Measurements from ENCODE around the gene ROBO4.

The ROBO4 gene

GRCh38 chr11:124897674-124898262, at the start of gene ROBO4:
Gene ROBO4 (minus strand): TSS chr11:124897865. CDS start chr11:124897795, 70 bp downstream.
- DNase-seq = no peak

DNA sequence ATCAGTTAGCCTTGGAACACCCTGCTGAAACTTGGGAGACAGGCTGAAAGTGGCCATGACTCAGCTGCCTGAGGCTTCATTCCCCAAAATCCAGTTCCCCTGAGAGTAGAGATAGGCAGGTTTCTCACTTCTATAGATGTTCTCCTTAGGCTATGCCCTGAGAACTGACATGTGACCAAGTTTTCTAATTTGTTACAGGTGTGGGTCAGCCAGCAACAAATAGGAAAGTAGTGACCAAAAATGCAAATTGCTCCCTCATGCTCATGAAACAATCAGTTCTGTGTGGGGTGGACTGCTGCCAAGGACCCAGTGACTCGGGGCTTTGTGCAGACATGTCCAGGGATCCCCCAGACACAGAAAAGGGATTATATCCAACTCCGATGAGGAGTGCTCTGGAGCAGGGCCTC, 49.1 kb upstream of the ROBO4 start:
- no peak for DNase-seq

GRCh38 chr11:124945826-124946225, 48.2 kb upstream of the ROBO4 start:
- DNase-seq = no peak

GRCh38 chr11:124944565-124944964, 46.9 kb upstream of the ROBO4 start:
- no peak for DNase-seq

DNA sequence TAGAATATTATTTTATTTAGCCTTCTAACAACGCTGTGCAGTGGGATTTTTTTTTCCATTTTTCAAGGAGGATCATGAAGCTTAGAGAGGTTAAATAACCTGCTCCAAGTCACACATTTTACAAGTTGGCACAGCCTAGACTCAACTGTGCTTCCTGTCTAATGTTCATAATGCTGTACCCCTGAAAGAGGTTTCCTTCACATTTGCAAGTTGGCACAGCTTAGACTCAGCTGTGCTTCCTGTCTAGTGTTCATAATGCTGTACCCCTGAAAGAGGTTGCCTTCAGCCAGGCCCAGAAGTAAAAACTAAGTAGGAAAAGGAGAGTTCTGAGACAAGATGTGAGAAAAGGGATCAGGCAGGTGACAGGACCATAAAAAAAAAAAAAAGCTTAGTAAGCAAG, 46.1 kb upstream of the ROBO4 start:
- DNase-seq = no peak

- DNase-seq = no peak
These were observed 45.6 kb upstream of the ROBO4 start for GRCh38 chr11:124943254-124943616.

DNA sequence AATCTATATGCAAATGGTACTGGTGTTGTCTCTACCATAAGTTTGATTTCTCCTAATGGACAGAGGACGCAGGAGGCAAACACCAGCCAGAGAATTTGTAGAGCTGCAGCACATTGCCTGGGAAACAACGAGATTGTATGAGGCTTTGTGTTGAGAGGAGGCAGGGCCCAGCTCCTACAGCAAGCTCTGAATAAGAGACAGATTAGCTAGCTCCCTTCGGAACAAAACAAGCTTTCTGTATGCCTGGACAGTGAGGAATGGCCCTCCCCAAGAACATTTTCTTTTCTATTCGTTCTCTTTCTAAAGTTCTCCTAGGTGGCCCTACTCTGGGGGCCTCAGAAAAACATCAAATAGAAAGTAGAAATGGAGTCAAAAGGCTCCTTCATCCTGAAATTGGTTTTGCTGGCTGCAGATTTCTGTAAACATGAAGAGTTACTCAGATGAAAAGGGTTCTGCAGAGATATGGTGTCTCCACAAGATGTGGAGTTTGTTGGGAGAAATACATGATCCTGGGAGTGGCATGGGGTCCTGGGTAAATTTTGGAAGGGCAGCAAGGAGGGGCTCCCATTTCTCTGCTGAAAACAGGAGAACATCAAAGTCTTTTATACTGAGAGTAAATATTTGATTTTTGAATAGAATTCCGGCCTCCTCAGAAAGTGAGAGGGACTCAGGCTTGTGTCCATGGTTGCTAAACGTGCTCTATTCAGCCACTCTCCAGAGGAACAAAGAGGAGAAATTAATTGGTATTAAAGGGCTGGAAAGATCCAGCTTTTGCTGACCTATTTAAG, 45.0 kb upstream of the ROBO4 start:
- no peak for DNase-seq

- DNase-seq = no peak
These were observed 44.0 kb upstream of the ROBO4 start for GRCh38 chr11:124941703-124942102.

GRCh38 chr11:124938970-124939369, 41.3 kb upstream of the ROBO4 start:
- no peak for DNase-seq

GRCh38 chr11:124938206-124938765, 40.6 kb upstream of the ROBO4 start:
- no peak for DNase-seq

DNA sequence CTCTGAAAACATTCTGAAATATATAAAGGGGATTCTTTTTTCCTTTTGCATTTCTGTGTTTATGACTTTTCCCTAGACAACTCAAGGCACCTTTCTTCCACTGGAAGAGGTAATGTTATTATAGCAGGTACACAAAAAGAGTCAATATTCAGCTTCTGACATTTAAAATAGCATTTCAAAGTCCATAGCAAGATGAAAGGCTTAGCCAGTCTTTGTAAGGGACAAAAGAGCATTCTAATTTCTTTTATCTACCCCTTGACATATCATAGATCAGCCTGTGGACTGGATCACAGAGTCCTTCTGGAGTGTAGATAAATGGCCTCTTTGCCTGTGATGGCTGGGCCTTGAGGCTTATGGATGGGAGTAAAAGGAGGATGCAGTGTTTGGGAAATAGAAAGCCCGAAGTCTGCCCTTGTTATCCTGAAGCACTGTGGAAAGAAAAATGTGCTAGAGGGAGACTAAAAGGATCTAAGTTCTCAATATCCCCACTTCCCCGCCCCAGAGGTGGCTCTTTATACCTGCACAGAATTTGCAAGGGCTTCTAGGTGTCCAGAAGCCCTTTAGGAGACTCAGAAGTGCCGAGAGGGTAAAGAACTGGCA, 39.8 kb upstream of the ROBO4 start:
- DNase-seq = no peak

- no peak for DNase-seq
These were observed 38.2 kb upstream of the ROBO4 start, which contains the start of gene HEPACAM for GRCh38 chr11:124935548-124936514. Gene HEPACAM (minus strand): TSS chr11:124936047. CDS start chr11:124936006, 41 bp downstream.

DNA sequence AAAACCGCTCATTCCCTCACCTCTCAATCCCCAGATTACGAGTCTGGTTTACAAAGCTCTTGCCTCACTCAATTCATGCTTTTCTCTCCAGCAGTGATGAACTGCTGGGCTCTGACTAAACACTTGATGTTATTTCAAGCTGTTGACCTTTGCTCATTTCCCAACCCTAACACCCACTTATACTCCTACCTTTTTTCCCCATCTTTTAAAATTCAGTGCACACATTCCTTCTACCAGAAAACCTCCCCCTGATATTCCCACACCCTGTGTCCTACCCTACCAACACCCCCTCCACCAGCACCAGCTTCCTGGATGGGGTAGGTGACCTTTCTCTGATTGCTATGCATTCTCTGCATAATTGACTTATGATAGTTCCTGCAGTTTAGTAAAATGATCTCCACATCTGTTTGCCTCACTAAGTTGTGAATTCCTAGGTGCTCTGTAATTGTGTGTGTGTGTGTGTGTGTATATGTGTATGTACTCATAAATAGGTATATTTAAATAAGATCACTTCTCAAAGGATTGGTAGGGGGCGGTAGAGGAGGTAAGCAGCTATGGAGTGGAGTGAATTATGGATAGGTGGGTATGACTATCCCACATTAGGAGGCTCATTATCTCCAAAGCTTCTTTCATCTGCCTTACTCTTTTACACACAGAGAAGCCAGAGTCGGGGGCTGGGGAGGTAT, 37.3 kb upstream of the ROBO4 start:
- DNase-seq = no peak

DNA sequence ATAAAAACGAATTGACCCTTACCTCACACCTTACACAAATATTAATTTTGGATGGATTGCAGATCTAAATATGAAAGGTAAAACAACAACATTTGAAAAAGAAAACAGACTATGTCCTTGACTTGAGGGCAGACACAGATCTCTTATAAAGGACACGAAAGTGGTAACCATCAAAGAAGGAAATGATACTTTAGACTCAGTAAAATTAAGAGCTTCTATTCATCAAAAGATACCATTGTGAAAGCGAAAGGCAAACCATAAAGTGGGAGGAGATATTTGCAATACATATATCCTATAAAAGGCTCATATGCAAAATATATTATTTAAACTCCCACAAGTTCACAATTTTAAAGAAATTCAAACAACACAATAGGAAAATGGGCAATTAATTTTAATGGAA, 33.1 kb upstream of the ROBO4 start:
- DNase-seq = no peak

DNA sequence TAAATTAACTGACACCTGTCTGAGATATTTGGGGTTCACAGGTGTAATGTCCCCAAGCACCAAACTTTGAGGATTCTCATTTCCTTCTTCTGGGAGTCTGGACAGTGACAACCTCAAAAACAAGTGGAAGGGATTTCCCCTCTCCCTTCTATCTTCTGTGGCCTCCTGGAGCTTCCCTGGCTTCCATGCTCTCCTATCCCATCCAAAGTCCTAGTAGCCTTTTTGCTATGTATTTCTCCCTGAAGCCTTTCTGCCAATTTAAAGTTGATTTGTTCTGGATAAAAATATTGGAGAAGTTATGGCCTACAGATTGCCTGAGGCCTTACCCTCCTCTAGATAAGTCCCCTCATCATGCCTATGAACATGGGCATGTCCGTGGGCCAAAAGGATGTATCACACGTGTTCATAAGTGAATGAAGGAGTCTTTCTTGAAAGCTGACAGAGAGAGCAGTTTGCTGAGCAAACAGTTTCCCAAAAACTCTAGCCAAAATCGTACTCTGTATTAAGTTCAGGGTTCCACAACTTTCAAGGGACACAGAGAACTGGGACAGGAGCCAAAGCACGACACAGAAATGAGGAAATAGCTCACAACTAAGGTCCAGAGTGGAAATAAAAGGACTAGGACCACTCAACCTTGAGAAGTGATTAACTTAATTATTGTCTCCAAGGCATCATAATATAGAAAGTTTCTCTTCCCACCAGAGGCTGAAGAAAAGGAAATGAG, 31.4 kb upstream of the ROBO4 start:
- DNase-seq = no peak

DNA sequence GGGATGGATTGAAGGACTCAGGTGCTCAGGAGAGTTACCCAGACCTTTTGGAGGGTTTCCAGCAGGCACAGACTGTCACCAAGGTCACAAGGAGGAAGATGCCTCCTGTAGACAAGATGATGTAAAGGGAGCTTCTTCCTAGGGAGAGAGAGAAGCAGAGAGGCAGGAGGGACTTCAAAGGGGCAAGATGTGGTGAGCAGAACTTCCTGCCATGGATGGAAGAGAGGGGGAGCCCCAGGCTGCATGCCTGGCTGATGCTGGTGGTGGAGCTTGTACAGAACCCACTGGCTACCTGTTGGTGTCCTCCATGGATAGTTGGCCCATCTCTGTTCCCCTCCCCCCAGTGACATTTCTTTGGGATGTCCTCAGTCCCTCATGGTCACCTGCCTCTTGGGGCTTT, 25.6 kb upstream of the ROBO4 start:
- no peak for DNase-seq

DNA sequence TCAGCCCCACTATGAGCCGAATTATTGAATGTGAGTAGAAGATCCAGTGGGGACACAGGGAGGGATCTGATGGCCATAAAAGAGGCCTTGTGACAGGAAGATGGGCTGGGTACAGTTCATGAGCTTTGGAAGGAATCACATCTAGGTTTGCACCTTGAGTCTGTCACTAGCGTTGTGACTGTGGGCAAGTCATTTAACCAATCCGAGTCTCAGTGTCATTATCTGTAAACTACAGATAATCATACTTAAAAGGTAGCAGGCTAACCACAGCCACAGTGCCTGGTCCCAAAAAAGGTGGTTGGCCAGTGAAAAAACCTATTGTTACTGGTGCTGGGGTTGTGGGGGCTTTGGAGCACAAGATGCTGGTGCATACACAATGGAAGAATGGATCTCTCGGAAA, 25.2 kb upstream of the ROBO4 start:
- no peak for DNase-seq

- no peak for DNase-seq
These were observed 23.4 kb upstream of the ROBO4 start for GRCh38 chr11:124920870-124921609.

- no peak for DNase-seq
These were observed 22.7 kb upstream of the ROBO4 start for GRCh38 chr11:124920356-124920755.

DNA sequence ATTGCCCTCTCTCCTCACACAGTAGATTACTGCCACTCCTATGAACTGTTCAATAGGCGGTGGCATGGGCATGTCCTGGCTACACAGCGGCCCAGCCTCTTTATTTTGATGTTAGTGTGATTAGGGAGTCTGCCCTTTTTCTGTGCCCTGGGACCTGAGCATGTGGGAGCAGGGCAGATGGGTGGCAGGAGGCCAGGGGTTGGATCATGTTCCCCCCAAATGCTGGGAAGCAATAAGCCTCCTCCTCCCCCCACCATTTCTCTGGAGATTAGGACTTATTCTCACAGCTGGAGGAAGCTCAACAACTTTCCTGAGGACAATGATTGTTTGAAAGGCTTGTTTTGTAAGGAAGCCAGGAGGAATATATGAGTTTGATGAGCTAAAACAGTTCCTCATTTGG, 22.2 kb upstream of the ROBO4 start:
- no peak for DNase-seq

DNA sequence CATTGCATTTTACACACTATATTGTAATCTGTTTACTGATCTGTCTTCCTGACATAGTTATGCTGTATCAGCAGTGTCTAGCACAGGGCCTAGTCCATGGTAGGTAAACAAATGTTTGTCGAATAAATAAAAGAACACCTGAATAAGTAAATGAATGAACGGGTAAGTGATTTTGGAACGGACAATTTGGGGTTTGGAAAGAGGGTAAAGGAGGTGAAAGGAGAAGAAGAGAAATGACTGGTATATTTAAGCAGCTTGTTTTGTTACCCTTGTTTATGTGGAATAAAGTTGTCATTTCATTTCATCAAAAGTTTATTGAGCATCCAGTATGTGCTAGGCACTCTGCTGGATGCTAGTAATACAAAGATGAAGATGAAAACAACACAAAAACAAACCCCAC, 21.3 kb upstream of the ROBO4 start, which contains the start of gene HEPN1:
Gene HEPN1, plus strand, starts transcription at position 301 of the 400 bp plus-strand sequence.
- DNase-seq = no peak
